WERI-Rb-1 (cell line): ENCODE data around the gene SDC3.

Experiments used
- DNase-seq: peaks from one replicate; pipeline ENCODE4 v3.0.0-alpha.2; 2020
- H3K27ac ChIP-seq: fragments of 250-450 bp; sonication (Bioruptor Pico); 2 replicates; pipeline ENCODE4 v1.5.1; 2020; ENCODE audit warnings: mild to moderate bottlenecking, moderate library complexity
- H3K27me3 ChIP-seq: fragments of 250-450 bp; sonication (Bioruptor Pico); 2 replicates; pipeline ENCODE4 v1.5.1; 2021; ENCODE audit warnings: mild to moderate bottlenecking, low read depth, moderate library complexity; ENCODE audit not compliant: insufficient read depth, severe bottlenecking
- H3K36me3 ChIP-seq: fragments of 250-450 bp; sonication (Bioruptor Pico); 2 replicates; pipeline ENCODE4 v1.5.1; 2020; ENCODE audit warnings: mild to moderate bottlenecking, moderate library complexity
- H3K4me3 ChIP-seq: 2 replicates; pipeline ENCODE4 v1.5.1; 2011; ENCODE audit warnings: low read depth, mild to moderate bottlenecking, control low read depth, low read length
- H3K9me3 ChIP-seq: fragments of 250-450 bp; sonication (Bioruptor Pico); 2 replicates; pipeline ENCODE4 v1.5.1; 2021; ENCODE audit warnings: mild to moderate bottlenecking, moderate library complexity; ENCODE audit not compliant: severe bottlenecking
- CTCF ChIP-seq: IDR thresholded peaks from 2 replicates; pipeline ENCODE4 v1.5.1; 2011; ENCODE audit warnings: low read depth, mild to moderate bottlenecking, control low read depth, inconsistent platforms, low read length

Gene SDC3

GRCh38 chr1:30908696-30909364 is at the start of gene SDC3:
TSS of gene SDC3 (minus strand) at chr1:30908758. CDS start at chr1:30908586, 172 bp downstream.
- TF ChIP-seq CTCF, result no peak
- Histone ChIP-seq H3K9me3 (no peaks in the 10 kb centered on the region), H3K36me3 (no peaks in the 10 kb centered on the region), H3K27ac (peak within 1 kb of the TSS; percentile 47; the same call in 1 of the 2 replicates), H3K4me3 (peak within 1 kb of the TSS; percentile 48), H3K27me3 (no peaks in the 10 kb centered on the region)
- no peak for DNase-seq

- H3K9me3 ChIP-seq, result no peaks in the 10 kb centered on the region
- no peak for TF ChIP-seq CTCF
- no peaks in the 10 kb centered on the region for H3K27me3 ChIP-seq
- no peak overlapping the region for H3K4me3 ChIP-seq
- no peak overlapping the region for H3K27ac ChIP-seq
- no peak for DNase-seq
- peaks cover 83% of the 10 kb centered on the region for H3K36me3 ChIP-seq
Observed at GRCh38 chr1:30957560-30958222, 49.1 kb upstream of the SDC3 start.

- no peaks in the 10 kb centered on the region for H3K9me3 ChIP-seq
- H3K4me3 ChIP-seq, result no peak overlapping the region
- H3K27ac ChIP-seq, result no peak overlapping the region
- DNase-seq, result no peak
- H3K27me3 ChIP-seq, result no peaks in the 10 kb centered on the region
- TF ChIP-seq CTCF, result no peak
- H3K36me3 ChIP-seq, result peaks cover 80% of the 10 kb centered on the region
Observed at GRCh38 chr1:30955448-30956015, 47.0 kb upstream of the SDC3 start.

- Histone ChIP-seq H3K4me3 (no peak overlapping the region), H3K9me3 (no peaks in the 10 kb centered on the region), H3K27me3 (no peaks in the 10 kb centered on the region), H3K27ac (no peak overlapping the region), H3K36me3 (peaks cover 78% of the 10 kb centered on the region)
- no peak for TF ChIP-seq CTCF
- DNase-seq, result no peak
Observed at GRCh38 chr1:30953685-30954084, 45.1 kb upstream of the SDC3 start.

- Histone ChIP-seq H3K4me3 (no peak overlapping the region), H3K27ac (no peak overlapping the region), H3K9me3 (no peaks in the 10 kb centered on the region), H3K27me3 (no peaks in the 10 kb centered on the region), H3K36me3 (peaks cover 81% of the 10 kb centered on the region)
- no peak for DNase-seq
- TF ChIP-seq CTCF, result no peak
Observed at GRCh38 chr1:30952098-30952497, 43.5 kb upstream of the SDC3 start.
